Erythroblast (primary cell): Measurements from ENCODE around the gene ELAVL2.

Experiments
- GATA1 ChIP-seq: IDR thresholded peaks from 2 replicates; pipeline ENCODE4 v1.6.1; 2011; ENCODE audit warnings: low read depth, mild to moderate bottlenecking, control low read depth, low read length, moderate library complexity
- POLR2A ChIP-seq: IDR thresholded peaks from 2 replicates; pipeline ENCODE4 v1.6.1; 2011; ENCODE audit warnings: mild to moderate bottlenecking, low read length

DNA sequence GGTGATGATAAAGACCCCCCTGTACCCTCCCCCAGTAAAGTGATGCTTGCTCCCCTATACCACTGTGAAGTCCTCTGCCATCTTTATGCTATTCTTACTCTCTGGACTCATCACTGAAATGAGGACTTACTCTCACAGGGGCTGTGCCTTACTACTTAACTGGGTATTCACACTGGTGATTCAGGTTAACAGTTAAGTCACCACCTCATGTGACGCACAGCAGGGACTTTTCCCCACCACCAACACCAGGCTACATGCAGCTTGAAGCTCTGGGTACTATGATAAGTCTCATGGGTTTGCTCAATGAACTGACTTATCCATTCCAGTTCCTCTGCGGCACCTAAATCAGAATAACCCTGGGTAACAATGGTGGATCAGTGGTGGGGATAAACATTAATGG lies 163.7 kb downstream of the ELAVL2 start:
- no peak for TF ChIP-seq POLR2A
- TF ChIP-seq GATA1 = no peak
